T-cell (primary cell): ENCODE results near the gene PTER. TPM values are rescaled to one million over a fixed set of nuclear protein-coding genes. Genes with fewer than 3 reads are reported as not detected.

ENCODE experiments used
- ATAC-seq, 4 experiments: fragments of 200-7000 bp in 3 of 4; fragments of 150-1000 bp in 1 of 4; cut with Tn5 transposase; replicated peaks in 1 of 4; 1 replicate in 3 of 4; 2 replicates in 1 of 4; pipeline ENCODE4 v1.10.0; 2021; ENCODE audit warnings: moderate library complexity in 3 of 4, mild to moderate bottlenecking in 2 of 4, moderate number of reproducible peaks in 1 of 4
- CTCF ChIA-PET, 2 donors: fragments of 300-600 bp; sonication (Branson Sonifier 250); formaldehyde crosslinking; loops; one replicate each; lab custom pipeline; 2022; ENCODE audit warnings: antibody characterized with exemption in 2 of 2; lab: Charles Lee
- POLR2A ChIA-PET, 2 donors: fragments of 300-600 bp; sonication (Branson Sonifier 250); formaldehyde crosslinking; loops; one replicate each; lab custom pipeline; 2022; ENCODE audit warnings: antibody characterized with exemption in 2 of 2; lab: Charles Lee
- DNase-seq, 35 experiments: peaks; one replicate each; pipeline versions ENCODE4 v3.0.0 to v3.0.0-alpha.2; 2013 to 2023
- H3K27ac ChIP-seq: one replicate; pipeline ENCODE4 v1.5.1; 2013; ENCODE audit warnings: low read length
- H3K27me3 ChIP-seq, 2 experiments: replicated peaks in 1 of 2; 1 replicate in 1 of 2; 2 replicates in 1 of 2; pipeline versions ENCODE4 v1.6.1 to v1.7.0; 2013; ENCODE audit warnings: low read length in 1 of 2, mixed read lengths in 1 of 2; ENCODE audit not compliant: control insufficient read depth in 2 of 2, insufficient read depth in 2 of 2; ENCODE audit errors: extremely low read depth in 1 of 2
- H3K36me3 ChIP-seq, 2 donors: 1 replicate in 1 of 2; 2 replicates in 1 of 2; pipeline versions ENCODE4 v1.6.1 to v1.7.0; 2013; ENCODE audit warnings: low read length in 1 of 2; ENCODE audit not compliant: control insufficient read depth in 2 of 2, insufficient read depth in 1 of 2; ENCODE audit errors: extremely low read depth in 1 of 2
- H3K4me1 ChIP-seq, 2 experiments: 1 replicate in 1 of 2; 2 replicates in 1 of 2; pipeline versions ENCODE4 v1.6.1 to v1.7.0; 2013; ENCODE audit warnings: low read length in 2 of 2, mixed read lengths in 1 of 2; ENCODE audit not compliant: insufficient read depth in 2 of 2, control insufficient read depth in 1 of 2; ENCODE audit errors: extremely low read depth in 1 of 2
- H3K4me3 ChIP-seq, 2 donors: 1 replicate in 1 of 2; 2 replicates in 1 of 2; pipeline versions ENCODE4 v1.5.1 to v1.7.0; 2013; ENCODE audit warnings: mild to moderate bottlenecking in 2 of 2, low read length in 1 of 2, moderate library complexity in 1 of 2; ENCODE audit not compliant: control insufficient read depth in 1 of 2; ENCODE audit errors: extremely low read depth in 1 of 2
- H3K9me3 ChIP-seq: 2 replicates; pipeline ENCODE4 v1.7.0; 2013
- H3K27ac Mint-ChIP-seq, 2 donors: one replicate each; pipeline ENCODE4 v1.8.0; 2020 to 2021; ENCODE audit warnings: mild to moderate bottlenecking in 2 of 2, mixed read lengths in 2 of 2
- H3K27me3 Mint-ChIP-seq, 2 donors: one replicate each; pipeline ENCODE4 v1.8.0; 2021 to 2022; ENCODE audit warnings: mixed read lengths in 2 of 2
- H3K36me3 Mint-ChIP-seq: one replicate; pipeline ENCODE4 v1.8.0; 2021; ENCODE audit warnings: mixed read lengths
- H3K4me1 Mint-ChIP-seq, 3 donors: one replicate each; pipeline ENCODE4 v1.8.0; 2020 to 2022; ENCODE audit warnings: mixed read lengths in 3 of 3, mild to moderate bottlenecking in 1 of 3
- H3K4me3 Mint-ChIP-seq, 3 donors: one replicate each; pipeline ENCODE4 v1.8.0; 2020 to 2022; ENCODE audit warnings: mild to moderate bottlenecking in 3 of 3, mixed read lengths in 3 of 3, moderate library complexity in 3 of 3
- H3K9me3 Mint-ChIP-seq, 3 donors: one replicate each; pipeline ENCODE4 v1.8.0; 2020 to 2022; ENCODE audit warnings: mixed read lengths in 3 of 3
- WGBS: methylation state at CpG from one replicate; pipeline ENCODE4 v1.1.5; 2013; ENCODE audit warnings: missing lambda C conversion rate; ENCODE audit not compliant: insufficient coverage; 5-methylcytosine and 5-hydroxymethylcytosine counted together
- total RNA-seq, 35 experiments: library from RNA in 6 of 35; stranded (reverse) in 6 of 35; fragments of 120-200 nt in 1 of 35; gene quantifications; one replicate each; pipeline versions ENCODE4 v1.2.1 to v1.2.4 and lab custom pipeline; 2013 to 2026

PTER gene
- total RNA-seq, 5 donors from 2014 or later (not counting 1 experiment from before 2014, with no cell fraction given), result 12.9 to 18.6 (median 16.7) TPM

DNA sequence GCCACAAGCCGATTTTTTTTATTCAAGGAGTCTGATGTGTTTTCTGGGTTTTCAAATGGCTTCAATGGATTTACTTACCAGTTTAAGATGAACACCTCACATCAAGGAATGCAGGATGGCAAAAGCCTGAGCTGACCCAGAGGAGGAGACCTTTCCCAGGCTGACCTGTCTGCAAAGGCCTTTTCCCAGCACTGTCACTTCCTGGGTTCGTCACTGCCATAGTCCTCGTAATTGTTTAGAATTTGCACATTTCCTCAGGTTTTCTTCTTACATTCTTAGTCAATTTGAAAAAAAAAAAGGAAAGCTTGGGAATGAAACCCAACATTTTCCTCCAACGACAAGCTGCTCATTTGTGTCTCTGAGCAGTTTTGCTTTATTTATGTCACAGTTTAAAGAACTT lies 42.0 kb downstream of the PTER start:
- CTCF ChIA-PET, result interaction anchor here in 1 of 2 donors (0.6 kb wide), 1 partner anchor 576 kb away, joined by 3 read pairs; no protein-coding TSS in a partner anchor
- Mint-ChIP-seq H3K27ac (no peak overlapping the region), H3K4me1 (peaks cover 0 to 5% (median 4%) of the 10 kb centered on the region in 3 donors), H3K9me3 (no peaks in the 10 kb centered on the region), H3K4me3 (no peak overlapping the region), H3K36me3 (peaks cover 18% of the 10 kb centered on the region), H3K27me3 (no peaks in the 10 kb centered on the region)
- H3K27ac ChIP-seq, result no peak overlapping the region
- POLR2A ChIA-PET, result no interaction called here
- DNase-seq (no peak), ATAC-seq (no peak)
- H3K27me3 ChIP-seq, result no peaks in the 10 kb centered on the region
- H3K4me1 ChIP-seq, result no peaks in the 10 kb centered on the region
- WGBS, result no CpG with 5 or more reads among the region's 4 CpGs
- no peaks in the 10 kb centered on the region for H3K36me3 ChIP-seq
- no peaks in the 10 kb centered on the region for H3K9me3 ChIP-seq
- no peak overlapping the region for H3K4me3 ChIP-seq

DNA sequence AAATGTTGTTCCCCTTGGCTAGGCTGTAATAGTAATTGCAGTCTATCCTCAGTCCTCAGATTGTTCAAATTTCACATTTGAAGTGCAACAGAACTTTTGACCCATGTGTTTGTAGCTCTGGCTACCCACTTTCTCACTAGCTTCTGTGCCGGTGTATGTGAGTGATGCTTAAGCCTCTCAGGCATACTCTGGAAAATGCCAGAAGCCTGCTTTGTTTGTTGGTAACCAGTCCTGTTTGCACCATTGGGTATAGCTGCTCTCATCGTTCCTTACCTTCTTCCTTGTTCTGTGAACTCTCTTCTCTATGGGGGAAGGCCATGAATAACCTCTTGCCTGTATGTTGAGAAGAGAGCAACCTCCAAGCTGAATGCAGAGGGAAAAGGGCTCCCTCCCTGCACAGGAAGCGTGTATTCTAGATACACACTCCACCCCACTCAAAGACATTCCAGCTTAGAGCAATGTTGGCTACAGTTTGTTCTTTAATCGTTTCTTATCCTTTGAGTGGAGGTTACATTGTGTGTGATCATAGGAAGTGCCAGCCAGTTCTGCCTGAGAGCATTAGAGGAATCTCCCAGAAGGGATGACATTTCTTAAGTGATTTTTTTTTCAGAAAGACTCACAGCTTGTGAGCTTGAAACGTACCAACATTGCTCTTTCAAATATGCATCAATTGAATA lies 44.4 kb downstream of the PTER start:
- CTCF ChIA-PET, result no interaction called here

DNA sequence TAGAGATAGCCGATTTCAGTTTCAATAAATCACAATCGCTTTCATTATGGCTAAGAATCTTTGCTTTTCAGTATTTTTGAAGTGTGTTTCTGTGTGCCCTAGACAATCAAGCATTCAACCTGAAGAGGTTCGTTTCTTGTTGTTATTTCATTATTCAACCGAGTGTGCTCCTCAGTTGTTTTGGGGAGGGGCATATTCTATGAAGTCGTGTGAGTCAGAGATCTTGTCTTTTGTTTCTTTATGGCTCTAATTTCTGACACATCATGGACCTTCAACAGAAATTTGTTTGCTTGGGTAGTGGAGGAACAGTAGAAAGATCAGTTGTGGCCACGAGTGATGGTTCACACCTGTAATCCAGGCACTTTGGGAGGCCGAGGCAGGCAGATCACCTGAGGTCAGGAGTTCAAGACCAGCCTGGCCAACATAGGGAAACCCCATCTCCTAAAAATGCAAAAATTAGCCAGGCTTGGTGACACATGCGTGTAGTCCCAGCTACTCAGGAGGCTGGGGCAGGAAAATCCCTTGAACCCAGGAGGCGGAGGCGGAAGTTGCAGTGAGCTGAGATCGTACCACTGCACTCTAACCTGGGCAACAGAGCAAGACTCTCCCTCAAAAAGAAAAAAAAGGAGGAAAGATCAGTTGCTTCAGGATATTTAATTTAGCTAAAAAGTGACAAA lies 46.6 kb downstream of the PTER start:
- H3K36me3 Mint-ChIP-seq, result peaks cover 37% of the 10 kb centered on the region
- CTCF ChIA-PET, result no interaction called here
- Histone ChIP-seq H3K4me3 (no peak overlapping the region), H3K27ac (no peak overlapping the region), H3K36me3 (peaks cover 0 to 19% of the 10 kb centered on the region in 2 donors), H3K9me3 (no peaks in the 10 kb centered on the region), H3K27me3 (no peaks in the 10 kb centered on the region), H3K4me1 (no peaks in the 10 kb centered on the region)
- DNase-seq (no peak), ATAC-seq (no peak)
- WGBS, result 91% methylated on average over 6 of the region's 11 CpGs
- H3K27me3 Mint-ChIP-seq, result no peaks in the 10 kb centered on the region
- no peak overlapping the region for H3K4me3 Mint-ChIP-seq
- H3K4me1 Mint-ChIP-seq, result peaks cover 0 to 5% (median 4%) of the 10 kb centered on the region in 3 donors
- no peaks in the 10 kb centered on the region for H3K9me3 Mint-ChIP-seq
- POLR2A ChIA-PET, result no interaction called here
- no peak overlapping the region for H3K27ac Mint-ChIP-seq

More for the DNA sequence above, 44.4 kb downstream of the PTER start:
- Mint-ChIP-seq H3K27ac (no peak overlapping the region), H3K27me3 (no peaks in the 10 kb centered on the region), H3K9me3 (no peaks in the 10 kb centered on the region), H3K4me3 (no peak overlapping the region), H3K36me3 (peaks cover 23% of the 10 kb centered on the region), H3K4me1 (peaks cover 0 to 5% (median 4%) of the 10 kb centered on the region in 3 donors)
- Histone ChIP-seq H3K4me3 (no peak overlapping the region), H3K27ac (no peak overlapping the region), H3K27me3 (no peaks in the 10 kb centered on the region), H3K4me1 (no peaks in the 10 kb centered on the region), H3K9me3 (no peaks in the 10 kb centered on the region), H3K36me3 (peaks cover 0 to 7% of the 10 kb centered on the region in 2 donors)
- ATAC-seq, result no peak
- DNase-seq, result no peak
- POLR2A ChIA-PET, result no interaction called here
- WGBS, result no CpG with 5 or more reads among the region's 5 CpGs

DNA sequence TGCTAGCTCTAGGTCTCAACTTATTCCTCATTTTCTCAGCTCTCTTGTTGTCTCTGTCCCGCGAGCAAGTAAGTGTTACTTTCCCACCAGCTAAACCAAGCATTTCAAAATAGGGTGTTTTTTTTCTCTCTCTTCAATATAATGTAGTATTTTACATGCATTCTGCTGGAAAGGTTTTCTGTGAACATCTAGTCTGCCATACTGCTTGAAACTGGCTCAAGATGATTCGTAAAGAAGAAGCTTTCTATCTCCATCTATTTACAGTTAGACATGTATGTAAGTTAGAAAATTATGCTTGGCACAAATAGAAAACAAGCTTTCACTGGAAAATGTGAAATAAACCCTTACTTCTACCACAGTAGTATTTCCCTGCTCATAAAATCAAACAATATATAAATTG lies 53.7 kb downstream of the PTER start:
- no peak for DNase-seq
- Histone ChIP-seq H3K36me3 (peaks cover 0 to 17% of the 10 kb centered on the region in 2 donors), H3K4me3 (no peak overlapping the region), H3K27me3 (no peaks in the 10 kb centered on the region), H3K4me1 (no peaks in the 10 kb centered on the region), H3K9me3 (no peaks in the 10 kb centered on the region), H3K27ac (no peak overlapping the region)
- Mint-ChIP-seq H3K4me1 (peaks cover 0 to 2% (median 0%) of the 10 kb centered on the region in 3 donors), H3K36me3 (peaks cover 56% of the 10 kb centered on the region), H3K27ac (no peak overlapping the region), H3K9me3 (no peaks in the 10 kb centered on the region), H3K27me3 (no peaks in the 10 kb centered on the region), H3K4me3 (no peak overlapping the region)
- WGBS, result no CpG with 5 or more reads among the region's 3 CpGs
- POLR2A ChIA-PET, result no interaction called here
- no peak for ATAC-seq
- CTCF ChIA-PET, result interaction anchor here (0.5 to 0.6 kb wide), 3 partner anchors 9 to 56 kb away, joined by 3 to 4 read pairs (median 3); no protein-coding TSS in a partner anchor

DNA sequence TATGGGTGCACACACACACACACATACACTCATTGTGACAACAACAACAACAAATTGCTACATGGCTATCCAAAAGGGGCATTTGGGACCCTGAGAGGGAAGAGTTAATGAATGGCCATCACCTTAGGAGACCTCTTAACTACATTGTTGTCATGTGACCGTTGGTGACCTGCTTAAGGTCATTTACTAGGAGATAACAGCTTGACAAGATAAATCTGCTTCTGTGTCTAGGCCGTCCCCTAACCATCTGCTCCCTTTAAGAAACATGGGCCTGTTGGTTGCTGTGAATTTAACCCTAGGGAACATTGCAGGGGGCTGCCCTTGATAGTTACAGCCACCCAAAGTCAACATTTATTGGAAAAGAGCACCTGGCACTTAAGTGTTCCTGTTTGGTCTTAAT lies 55.1 kb downstream of the PTER start:
- 100% methylated on average over 1 of the region's 2 CpGs for WGBS
- H3K36me3 ChIP-seq, result peaks cover 0 to 16% of the 10 kb centered on the region in 2 donors
- DNase-seq, result no peak
- ChIA-PET CTCF (no interaction called here), POLR2A (no interaction called here)
- no peaks in the 10 kb centered on the region for H3K27me3 Mint-ChIP-seq
- ATAC-seq, result no peak
- no peaks in the 10 kb centered on the region for H3K9me3 ChIP-seq
- H3K4me1 ChIP-seq, result no peaks in the 10 kb centered on the region
- no peaks in the 10 kb centered on the region for H3K27me3 ChIP-seq
- H3K4me1 Mint-ChIP-seq, result peaks cover 0 to 2% (median 0%) of the 10 kb centered on the region in 3 donors
- H3K4me3 ChIP-seq, result no peak overlapping the region
- H3K4me3 Mint-ChIP-seq, result no peak overlapping the region
- no peaks in the 10 kb centered on the region for H3K9me3 Mint-ChIP-seq
- H3K36me3 Mint-ChIP-seq, result peaks cover 59% of the 10 kb centered on the region
- H3K27ac ChIP-seq, result no peak overlapping the region
- no peak overlapping the region for H3K27ac Mint-ChIP-seq

DNA sequence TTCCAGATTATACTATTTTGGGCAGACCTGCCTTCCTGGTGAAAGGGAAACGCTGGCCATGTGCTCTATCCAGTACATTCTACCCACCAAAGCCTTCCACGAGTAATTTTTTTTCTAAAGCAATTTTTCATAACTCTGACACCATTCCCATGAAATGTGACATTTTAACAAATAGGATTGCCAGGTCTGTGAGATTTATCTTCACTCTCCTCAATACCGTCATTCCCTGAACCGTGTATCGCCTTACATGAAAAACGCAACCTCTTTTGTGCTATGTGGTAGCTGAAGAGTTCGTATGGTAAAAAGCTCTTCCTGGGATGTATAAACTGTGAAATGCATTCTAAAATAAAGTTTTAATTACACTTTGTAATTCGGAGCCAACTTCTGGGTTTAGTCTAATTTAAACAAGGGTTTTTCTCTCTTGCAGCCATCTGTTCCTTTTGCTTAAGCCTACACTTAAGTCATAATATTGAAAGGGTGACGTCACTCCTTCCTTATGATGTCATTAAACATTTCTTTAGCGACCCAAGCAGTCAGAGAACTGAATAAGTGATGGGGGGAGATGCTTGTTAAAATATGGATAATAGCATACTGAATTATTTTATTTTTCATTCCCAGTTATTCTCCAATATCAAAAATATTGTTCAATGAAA lies 57.2 kb downstream of the PTER start:
- Mint-ChIP-seq H3K9me3 (no peaks in the 10 kb centered on the region), H3K27ac (no peak overlapping the region), H3K36me3 (peaks cover 57% of the 10 kb centered on the region), H3K4me3 (no peak overlapping the region), H3K4me1 (peaks cover 0 to 2% (median 0%) of the 10 kb centered on the region in 3 donors), H3K27me3 (no peaks in the 10 kb centered on the region)
- no peaks in the 10 kb centered on the region for H3K9me3 ChIP-seq
- no peaks in the 10 kb centered on the region for H3K27me3 ChIP-seq
- H3K27ac ChIP-seq, result no peak overlapping the region
- ATAC-seq, result no peak
- ChIA-PET POLR2A (interaction anchor here in 1 of 2 donors (0.6 kb wide), 1 partner anchor 876 kb away, joined by 3 read pairs; no protein-coding TSS in a partner anchor), CTCF (no interaction called here)
- no peaks in the 10 kb centered on the region for H3K4me1 ChIP-seq
- peaks cover 0 to 13% of the 10 kb centered on the region in 2 donors for H3K36me3 ChIP-seq
- DNase-seq, result no peak
- no peak overlapping the region for H3K4me3 ChIP-seq
- no CpG with 5 or more reads among the region's 10 CpGs for WGBS
